A673 (cell line): Measurements from ENCODE around the gene PDE4C. TPM values are rescaled to one million over a fixed set of nuclear protein-coding genes. Genes with fewer than 3 reads are reported as not detected.

ENCODE experiments used
- BruUV-seq: library from RNA; stranded (reverse); fragments of 400-500 nt; replicated peaks from 2 replicates; lab custom pipeline; 2021; lab: Mats Ljungman, UMichigan
- CTCF ChIA-PET: fragments of 300-600 bp; sonication (Branson Sonifier 250); formaldehyde crosslinking; loops from one replicate; lab custom pipeline; 2022; ENCODE audit warnings: antibody characterized with exemption; lab: Charles Lee
- POLR2A ChIA-PET: fragments of 300-600 bp; sonication (Branson Sonifier 250); formaldehyde crosslinking; loops from one replicate; lab custom pipeline; 2022; ENCODE audit warnings: antibody characterized with exemption; ENCODE audit not compliant: low non-redundant PET; lab: Charles Lee
- DNase-seq: peaks from one replicate; pipeline ENCODE4 v3.0.0-alpha.2; 2015; ENCODE audit warnings: low spot score
- H3K27ac ChIP-seq: fragments of 200-600 bp; sonication (generic); 2 replicates; pipeline ENCODE4 v1.5.1; 2016; ENCODE audit warnings: mixed run types, low read depth, mild to moderate bottlenecking, mixed read lengths, antibody characterized with exemption, low read length; ENCODE audit not compliant: poor library complexity, severe bottlenecking
- H3K27me3 ChIP-seq: fragments of 200-600 bp; sonication (generic); replicated peaks from 2 replicates; pipeline ENCODE4 v1.6.1; 2017; ENCODE audit warnings: mixed run types, low read depth, mild to moderate bottlenecking, mixed read lengths, antibody characterized with exemption, low read length; ENCODE audit not compliant: insufficient read depth, poor library complexity
- H3K36me3 ChIP-seq: fragments of 200-600 bp; sonication (generic); 2 replicates; pipeline ENCODE4 v1.6.1; 2016; ENCODE audit warnings: mixed run types, mild to moderate bottlenecking, mixed read lengths, antibody characterized with exemption, low read length; ENCODE audit not compliant: insufficient read depth, poor library complexity, severe bottlenecking
- H3K4me1 ChIP-seq: fragments of 200-600 bp; sonication (generic); 2 replicates; pipeline ENCODE4 v1.6.1; 2017; ENCODE audit warnings: mixed run types, mild to moderate bottlenecking, mixed read lengths, antibody characterized with exemption, low read length; ENCODE audit not compliant: insufficient read depth, poor library complexity, severe bottlenecking
- H3K4me3 ChIP-seq: fragments of 200-600 bp; sonication (generic); 2 replicates; pipeline ENCODE4 v1.5.1; 2016; ENCODE audit warnings: low read depth, mixed run types, mild to moderate bottlenecking, mixed read lengths, low read length; ENCODE audit not compliant: poor library complexity, severe bottlenecking
- H3K9me3 ChIP-seq: fragments of 200-600 bp; sonication (generic); 2 replicates; pipeline ENCODE4 v1.6.1; 2016; ENCODE audit warnings: mixed run types, low read depth, mild to moderate bottlenecking, mixed read lengths, antibody characterized with exemption, low read length; ENCODE audit not compliant: poor library complexity, severe bottlenecking
- CTCF ChIP-seq: fragments of 300-800, 200-600 bp; sonication (generic); conservative IDR thresholded peaks from 2 replicates; pipeline ENCODE4 v1.5.1; 2017; ENCODE audit warnings: low read depth, mild to moderate bottlenecking, antibody characterized with exemption, low read length, moderate library complexity, mixed read lengths
- EZH2 ChIP-seq: fragments of 200-600 bp; sonication (generic); IDR thresholded peaks from 2 replicates; pipeline ENCODE4 v1.6.1; 2017; ENCODE audit warnings: borderline replicate concordance, low read depth, mild to moderate bottlenecking, mixed read lengths, antibody characterized with exemption, low read length; ENCODE audit not compliant: poor library complexity, severe bottlenecking
- intact Hi-C: fragments of 100-400 bp; cut with micrococcal nuclease; formaldehyde crosslinking; loops from one replicate; pipeline ENCODE4 v1.10.0; 2022; ENCODE audit not compliant: unreplicated experiment
- total RNA-seq: library from RNA; stranded (reverse); gene quantifications from 2 replicates; pipeline ENCODE4 v1.2.3, GENCODE V29; 2021

The PDE4C gene
- total RNA-seq, 1 experiment from 2014 or later: not detected

- POLR2A ChIA-PET: interaction anchor here (0.5 kb wide), 2 partner anchors 134 to 384 kb away, joined by 3 to 4 read pairs; no protein-coding TSS in a partner anchor
- no peak for DNase-seq
- intact Hi-C loops: no loop called here
- Histone ChIP-seq H3K4me3 (no peak overlapping the region), H3K4me1 (peaks cover 16% of the 10 kb centered on the region), H3K27me3 (peaks cover 9% of the 10 kb centered on the region), H3K27ac (peak overlapping the region; percentile 40), H3K36me3 (no peaks in the 10 kb centered on the region), H3K9me3 (no peaks in the 10 kb centered on the region)
- BruUV-seq: no TSS peak
- CTCF ChIA-PET: interaction anchor here (0.6 to 0.7 kb wide), 3 partner anchors 10 to 21 kb away, joined by 3 to 10 read pairs (median 5); no protein-coding TSS in a partner anchor
- TF ChIP-seq EZH2: no peak
- TF ChIP-seq CTCF: no peak
Observed at GRCh38 chr19:18230941-18231734, 4.9 kb upstream of the PDE4C start.

GRCh38 chr19:18229915-18230314 is 3.7 kb upstream of the PDE4C start:
- TF ChIP-seq CTCF (no peak), EZH2 (no peak)
- CTCF ChIA-PET: no interaction called here
- no peak for DNase-seq
- intact Hi-C loops: no loop called here
- Histone ChIP-seq H3K4me1 (peaks cover 21% of the 10 kb centered on the region), H3K36me3 (no peaks in the 10 kb centered on the region), H3K4me3 (no peak overlapping the region), H3K27me3 (peaks cover 22% of the 10 kb centered on the region), H3K27ac (no peak overlapping the region), H3K9me3 (no peaks in the 10 kb centered on the region)
- BruUV-seq: no TSS peak
- POLR2A ChIA-PET: no interaction called here

GRCh38 chr19:18229474-18229873 is 3.2 kb upstream of the PDE4C start:
- POLR2A ChIA-PET: interaction anchor here (0.6 kb wide), 1 partner anchor 89 kb away, joined by 3 read pairs; no protein-coding TSS in a partner anchor
- peak; percentile 55 for TF ChIP-seq CTCF
- TF ChIP-seq EZH2: no peak
- Histone ChIP-seq H3K27ac (no peak overlapping the region), H3K27me3 (peaks cover 26% of the 10 kb centered on the region), H3K4me3 (no peak overlapping the region), H3K9me3 (no peaks in the 10 kb centered on the region), H3K36me3 (no peaks in the 10 kb centered on the region), H3K4me1 (peaks cover 21% of the 10 kb centered on the region)
- CTCF ChIA-PET: no interaction called here
- intact Hi-C loops: no loop called here
- DNase-seq: no peak
- no TSS peak for BruUV-seq
